ENCODE measurements around the gene PCGF5. TPM values are rescaled to one million over a fixed set of nuclear protein-coding genes. Genes with fewer than 3 reads are reported as not detected.

PCGF5 gene
- 31.8 and 38.8 TPM in 2 replicates for total RNA-seq

GRCh38 chr10:91220194-91220953 is at the start of gene PCGF5:
Gene PCGF5, plus strand, starts transcription at chr10:91220663. Its CDS starts 2,209 bp downstream, at chr10:91222872.

Other genes with a start within 250 kb of the PCGF5 start
- 2.4 and 5.8 TPM in 2 replicates for gene HECTD2, start 189.7 kb downstream of the PCGF5 start, total RNA-seq